GM23338 (cell line): Measurements from ENCODE around the gene TECTB. TPM values are rescaled to one million over a fixed set of nuclear protein-coding genes. Genes with fewer than 3 reads are reported as not detected.

Source experiments
- ATAC-seq: fragments of 200-7000 bp; cut with Tn5 transposase; 3 replicates; pipeline ENCODE4 v1.9.1; 2020
- DNase-seq: peaks from one replicate; pipeline ENCODE4 v3.0.0-alpha.2; 2015; ENCODE audit warnings: low spot score
- H2AFZ ChIP-seq: fragments of 200-600 bp; sonication (generic); 2 replicates; pipeline ENCODE4 v1.8.0; 2016; ENCODE audit warnings: antibody characterized with exemption, mild to moderate bottlenecking, moderate library complexity
- H3F3A ChIP-seq: fragments of 200-600 bp; sonication (generic); replicated peaks from 2 replicates; pipeline ENCODE4 v1.8.0; 2017; ENCODE audit warnings: antibody characterized with exemption, mixed run types, low read depth
- H3K27ac ChIP-seq: fragments of 200-600 bp; sonication (generic); 2 replicates; pipeline ENCODE4 v1.6.1; 2016; ENCODE audit warnings: low read depth
- H3K27me3 ChIP-seq: fragments of 200-600 bp; sonication (generic); 2 replicates; pipeline ENCODE4 v1.8.0; 2016; ENCODE audit warnings: mild to moderate bottlenecking, mixed run types, moderate library complexity; ENCODE audit not compliant: insufficient read depth
- H3K36me3 ChIP-seq: fragments of 200-600 bp; sonication (generic); 2 replicates; pipeline ENCODE4 v1.8.0; 2016; ENCODE audit warnings: mild to moderate bottlenecking; ENCODE audit not compliant: insufficient read depth
- H3K4me1 ChIP-seq: fragments of 200-600 bp; sonication (generic); 2 replicates; pipeline ENCODE4 v1.8.0; 2016; ENCODE audit warnings: mild to moderate bottlenecking, moderate library complexity; ENCODE audit not compliant: insufficient read depth
- H3K4me2 ChIP-seq: fragments of 200-600 bp; sonication (generic); 2 replicates; pipeline ENCODE4 v1.7.1; 2017; ENCODE audit warnings: mixed run types
- H3K4me3 ChIP-seq: fragments of 200-600 bp; sonication (generic); 2 replicates; pipeline ENCODE4 v1.6.1; 2016; ENCODE audit warnings: mixed run types
- H3K79me2 ChIP-seq: fragments of 200-600 bp; sonication (generic); replicated peaks from 2 replicates; pipeline ENCODE4 v1.8.0; 2017; ENCODE audit warnings: mild to moderate bottlenecking; ENCODE audit not compliant: insufficient read depth
- H3K9me2 ChIP-seq: fragments of 200-600 bp; sonication (generic); 2 replicates; pipeline ENCODE4 v1.8.0; 2017; ENCODE audit not compliant: insufficient read depth
- H4K20me1 ChIP-seq: fragments of 200-600 bp; sonication (generic); replicated peaks from 2 replicates; pipeline ENCODE4 v1.8.0; 2017; ENCODE audit warnings: mild to moderate bottlenecking; ENCODE audit not compliant: insufficient read depth
- H3K27ac Mint-ChIP-seq: 2 replicates; pipeline ENCODE4 v1.8.0; 2020; ENCODE audit warnings: inconsistent platforms, mild to moderate bottlenecking, moderate library complexity, mixed read lengths
- H3K27me3 Mint-ChIP-seq: 3 replicates; pipeline ENCODE4 v1.8.0; 2022; ENCODE audit warnings: low read depth, mild to moderate bottlenecking, moderate library complexity, mixed read lengths, inconsistent platforms; ENCODE audit not compliant: insufficient read depth, poor library complexity
- H3K36me3 Mint-ChIP-seq: 3 replicates; pipeline ENCODE4 v1.8.0; 2021; ENCODE audit warnings: low read depth, mild to moderate bottlenecking, inconsistent platforms, moderate library complexity, mixed read lengths
- H3K4me1 Mint-ChIP-seq: 3 replicates; pipeline ENCODE4 v1.8.0; 2020; ENCODE audit warnings: mild to moderate bottlenecking, inconsistent platforms, mixed read lengths
- H3K4me3 Mint-ChIP-seq: 3 replicates; pipeline ENCODE4 v1.8.0; 2021; ENCODE audit warnings: moderate library complexity, mild to moderate bottlenecking, inconsistent platforms, mixed read lengths
- H3K9me3 Mint-ChIP-seq: 3 replicates; pipeline ENCODE4 v1.8.0; 2020; ENCODE audit warnings: moderate library complexity, mild to moderate bottlenecking, inconsistent platforms, mixed read lengths
- CREB1 ChIP-seq: fragments of 250-450 bp; sonication (Bioruptor Pico); IDR thresholded peaks from 2 replicates; pipeline ENCODE4 v1.5.0; 2020; ENCODE audit warnings: low read depth, mild to moderate bottlenecking, moderate library complexity
- EZH2 ChIP-seq: fragments of 200-600 bp; sonication (generic); IDR thresholded peaks from one replicate; pipeline ENCODE4 v1.8.0; 2017; ENCODE audit warnings: antibody characterized with exemption, mild to moderate bottlenecking, low read depth; ENCODE audit not compliant: unreplicated experiment
- EZH2phosphoT487 ChIP-seq: fragments of 200-600 bp; sonication (generic); IDR thresholded peaks from one replicate; pipeline ENCODE4 v1.8.1; 2018; ENCODE audit warnings: antibody characterized with exemption; ENCODE audit not compliant: unreplicated experiment
- NANOG ChIP-seq: IDR thresholded peaks from 2 replicates; pipeline ENCODE4 v1.6.1; 2016; ENCODE audit warnings: antibody characterized with exemption, borderline replicate concordance
- POLR2AphosphoS5 ChIP-seq: IDR thresholded peaks from 2 replicates; pipeline ENCODE4 v1.6.1; 2016; ENCODE audit warnings: antibody characterized with exemption, low read depth
- STAT1 ChIP-seq: IDR thresholded peaks from one replicate; pipeline ENCODE4 v1.6.1; 2016; ENCODE audit warnings: antibody characterized with exemption; ENCODE audit not compliant: unreplicated experiment
- ZNF114 ChIP-seq: fragments of 250-450 bp; sonication (Bioruptor Pico); IDR thresholded peaks from 2 replicates; pipeline ENCODE4 v1.5.0; 2020; ENCODE audit warnings: mild to moderate bottlenecking, moderate library complexity
- ZNF331 ChIP-seq: fragments of 250-450 bp; sonication (Bioruptor Pico); IDR thresholded peaks from 2 replicates; pipeline ENCODE4 v1.5.0; 2020; ENCODE audit warnings: low read depth, mild to moderate bottlenecking, moderate library complexity
- ZNF462 ChIP-seq: fragments of 250-450 bp; sonication (Bioruptor Pico); IDR thresholded peaks from 2 replicates; pipeline ENCODE4 v1.5.0; 2020; ENCODE audit warnings: mild to moderate bottlenecking, moderate library complexity
- polyA plus RNA-seq: library from polyadenylated mRNA; unstranded; fragments of >200 nt; fragmentation: Nextera tagmentation; extraction: Ambion mirVana; gene quantifications from 2 replicates; pipeline ENCODE4 v1.2.1, GENCODE V29; 2016
- total RNA-seq: library from RNA; depleted of rRNA; stranded (reverse); fragments of >200 nt; shearing (Covaris generic); gene quantifications from 2 replicates; pipeline ENCODE4 v1.2.3, GENCODE V29; 2014
- TF ChIP-seq, protein P1 (sequence below): IDR thresholded peaks from one replicate; pipeline ENCODE4 v1.6.1; 2018; ENCODE audit warnings: antibody characterized with exemption; ENCODE audit not compliant: unreplicated experiment

TECTB gene
- total and polyA plus RNA-seq, 2 experiments from 2014 or later = not detected

DNA sequence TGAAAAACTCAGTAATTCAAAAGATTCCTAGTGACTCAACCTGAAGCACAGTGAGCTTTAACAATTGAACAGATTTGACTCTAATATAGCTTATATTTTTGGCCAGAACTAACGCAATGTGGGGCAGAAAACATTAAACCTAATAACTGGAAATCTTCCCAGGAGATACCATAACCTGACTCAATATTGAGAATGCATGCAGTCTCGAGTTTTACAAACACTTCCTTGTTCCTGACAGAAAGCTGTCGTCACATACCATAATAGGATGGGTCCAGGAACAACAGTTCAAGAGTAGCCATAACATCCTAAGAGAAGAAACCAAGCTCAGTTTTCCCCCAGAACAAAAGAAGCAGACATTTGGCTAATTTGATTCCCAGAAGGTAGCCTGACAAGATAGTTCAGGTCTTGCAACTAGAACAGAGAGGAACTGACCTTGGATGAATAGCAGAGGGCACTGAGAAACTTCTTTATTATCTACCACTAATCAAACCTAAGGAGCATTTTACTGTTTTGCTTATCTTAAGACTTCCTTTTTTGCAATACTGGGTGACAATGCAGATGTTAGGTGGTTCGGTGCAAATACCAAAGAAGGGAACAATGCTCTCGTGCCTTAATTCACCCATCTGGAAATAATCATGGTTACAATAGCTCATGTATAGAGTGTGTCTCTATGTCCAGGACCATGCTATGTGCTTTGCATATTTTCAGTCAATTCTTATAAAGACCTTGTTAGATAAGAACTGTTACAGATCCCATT lies 52.1 kb downstream of the TECTB start:
- H3K27me3 ChIP-seq = no peaks in the 10 kb centered on the region
- no peak overlapping the region for H3K4me3 ChIP-seq
- H3K9me2 ChIP-seq = 0 out of 2 replicates have a peak, but pooled peaks cover 3% of the 10 kb centered on the region
- Mint-ChIP-seq H3K36me3 (no peaks in the 10 kb centered on the region), H3K9me3 (no peaks in the 10 kb centered on the region; the same call in 2 of the 3 replicates), H3K27ac (no peak overlapping the region), H3K27me3 (no peaks in the 10 kb centered on the region), H3K4me1 (0 out of 3 replicates have a peak, but pooled peaks cover 3% of the 10 kb centered on the region), H3K4me3 (no peak overlapping the region)
- H3F3A ChIP-seq = no peaks in the 10 kb centered on the region
- no peak for TF ChIP-seq EZH2phosphoT487
- no peak for TF ChIP-seq ZNF331
- no peak for TF ChIP-seq STAT1
- TF ChIP-seq, protein P1, sequence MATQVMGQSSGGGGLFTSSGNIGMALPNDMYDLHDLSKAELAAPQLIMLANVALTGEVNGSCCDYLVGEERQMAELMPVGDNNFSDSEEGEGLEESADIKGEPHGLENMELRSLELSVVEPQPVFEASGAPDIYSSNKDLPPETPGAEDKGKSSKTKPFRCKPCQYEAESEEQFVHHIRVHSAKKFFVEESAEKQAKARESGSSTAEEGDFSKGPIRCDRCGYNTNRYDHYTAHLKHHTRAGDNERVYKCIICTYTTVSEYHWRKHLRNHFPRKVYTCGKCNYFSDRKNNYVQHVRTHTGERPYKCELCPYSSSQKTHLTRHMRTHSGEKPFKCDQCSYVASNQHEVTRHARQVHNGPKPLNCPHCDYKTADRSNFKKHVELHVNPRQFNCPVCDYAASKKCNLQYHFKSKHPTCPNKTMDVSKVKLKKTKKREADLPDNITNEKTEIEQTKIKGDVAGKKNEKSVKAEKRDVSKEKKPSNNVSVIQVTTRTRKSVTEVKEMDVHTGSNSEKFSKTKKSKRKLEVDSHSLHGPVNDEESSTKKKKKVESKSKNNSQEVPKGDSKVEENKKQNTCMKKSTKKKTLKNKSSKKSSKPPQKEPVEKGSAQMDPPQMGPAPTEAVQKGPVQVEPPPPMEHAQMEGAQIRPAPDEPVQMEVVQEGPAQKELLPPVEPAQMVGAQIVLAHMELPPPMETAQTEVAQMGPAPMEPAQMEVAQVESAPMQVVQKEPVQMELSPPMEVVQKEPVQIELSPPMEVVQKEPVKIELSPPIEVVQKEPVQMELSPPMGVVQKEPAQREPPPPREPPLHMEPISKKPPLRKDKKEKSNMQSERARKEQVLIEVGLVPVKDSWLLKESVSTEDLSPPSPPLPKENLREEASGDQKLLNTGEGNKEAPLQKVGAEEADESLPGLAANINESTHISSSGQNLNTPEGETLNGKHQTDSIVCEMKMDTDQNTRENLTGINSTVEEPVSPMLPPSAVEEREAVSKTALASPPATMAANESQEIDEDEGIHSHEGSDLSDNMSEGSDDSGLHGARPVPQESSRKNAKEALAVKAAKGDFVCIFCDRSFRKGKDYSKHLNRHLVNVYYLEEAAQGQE = no peak
- TF ChIP-seq ZNF114 = no peak
- TF ChIP-seq CREB1 = no peak
- TF ChIP-seq POLR2AphosphoS5 = no peak
- no peak for TF ChIP-seq NANOG
- no peaks in the 10 kb centered on the region for H3K4me1 ChIP-seq
- H3K4me2 ChIP-seq = no peak overlapping the region
- no peaks in the 10 kb centered on the region for H4K20me1 ChIP-seq
- ATAC-seq (no peak), DNase-seq (no peak)
- 0 out of 2 replicates have a peak overlapping the region, but pooled peaks have one; percentile 47 for H2AFZ ChIP-seq
- no peak overlapping the region for H3K27ac ChIP-seq
- H3K36me3 ChIP-seq = no peaks in the 10 kb centered on the region
- no peaks in the 10 kb centered on the region for H3K79me2 ChIP-seq

DNA sequence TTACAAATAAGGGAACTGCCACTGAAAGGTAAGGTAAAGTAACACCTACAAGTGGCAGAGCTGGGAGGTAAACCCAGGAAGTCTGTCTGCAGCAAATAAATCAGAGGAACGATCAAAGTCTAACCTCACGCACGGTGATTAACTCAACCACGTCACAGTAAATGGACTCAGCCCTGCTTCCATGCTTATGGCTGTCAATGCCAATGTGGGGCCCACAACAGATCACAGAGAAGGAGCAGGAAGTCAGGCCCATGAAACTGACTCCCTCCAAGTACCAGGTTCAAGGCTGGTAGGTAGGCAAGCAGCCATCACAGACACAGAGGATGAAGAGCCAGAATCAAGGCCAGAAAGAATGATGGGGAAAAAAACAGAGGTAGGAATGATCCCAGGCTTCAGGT lies 52.7 kb downstream of the TECTB start:
- no peaks in the 10 kb centered on the region; the same call in 2 of the 3 replicates for H3K9me3 Mint-ChIP-seq
- Histone ChIP-seq H2AFZ (peak overlapping the region; percentile 47; the same call in 1 of the 2 replicates), H3K36me3 (no peaks in the 10 kb centered on the region), H3K9me2 (0 out of 2 replicates have a peak, but pooled peaks cover 3% of the 10 kb centered on the region), H4K20me1 (no peaks in the 10 kb centered on the region), H3K27me3 (no peaks in the 10 kb centered on the region), H3K27ac (no peak overlapping the region), H3K4me2 (no peak overlapping the region), H3F3A (no peaks in the 10 kb centered on the region), H3K4me3 (no peak overlapping the region), H3K79me2 (no peaks in the 10 kb centered on the region), H3K4me1 (no peaks in the 10 kb centered on the region)
- ATAC-seq (no peak), DNase-seq (no peak)
- no peak overlapping the region for H3K27ac Mint-ChIP-seq
- H3K36me3 Mint-ChIP-seq = no peaks in the 10 kb centered on the region
- no peaks in the 10 kb centered on the region for H3K27me3 Mint-ChIP-seq
- no peak overlapping the region for H3K4me3 Mint-ChIP-seq
- H3K4me1 Mint-ChIP-seq = 0 out of 3 replicates have a peak, but pooled peaks cover 3% of the 10 kb centered on the region
- TF ChIP-seq ZNF462 (CRISPR knock-in tag) = no peak
- no peak for TF ChIP-seq EZH2
- TF ChIP-seq POLR2AphosphoS5 = no peak
- no peak for TF ChIP-seq EZH2phosphoT487
